HepG2 (cell line): ENCODE data around the gene DYDC2.
A peak's percentile ranks its signal among the peaks of the same experiment; 100 is the strongest.

Experiments used
- EP300 ChIP-seq, 3 experiments: sonication (generic) in 1 of 3; formaldehyde crosslinking in 1 of 3; IDR thresholded peaks; 2 replicates each; pipeline versions ENCODE4 v1.5.1 to v1.6.1; 2011 to 2020; ENCODE audit warnings: low read depth in 2 of 3, low read length in 2 of 3, borderline replicate concordance in 1 of 3, improper control_type of control experiment in 1 of 3, mild to moderate bottlenecking in 1 of 3, missing genetic modification reagents in 1 of 3, moderate library complexity in 1 of 3
- GATA4 ChIP-seq: sonication (generic); IDR thresholded peaks from 2 replicates; pipeline ENCODE4 v1.6.1; 2016; ENCODE audit warnings: antibody characterized with exemption, low read depth, borderline replicate concordance
- GATAD2A ChIP-seq: IDR thresholded peaks from 2 replicates; pipeline ENCODE4 v1.6.1; 2016
- MAFG ChIP-seq: sonication (generic); formaldehyde crosslinking; IDR thresholded peaks from 2 replicates; pipeline ENCODE4 v1.5.1; 2020; ENCODE audit warnings: mild to moderate bottlenecking, missing genetic modification reagents
- NR2F2 ChIP-seq: IDR thresholded peaks from 2 replicates; pipeline ENCODE4 v1.6.1; 2012; ENCODE audit warnings: low read depth, inconsistent platforms, borderline replicate concordance
- SUZ12 ChIP-seq: fragments of 150-350 bp; IDR thresholded peaks from 2 replicates; pipeline ENCODE4 v1.6.1; 2014; ENCODE audit warnings: low read depth, low read length
- YY1 ChIP-seq: IDR thresholded peaks from 2 replicates; pipeline ENCODE4 v1.6.1; 2011; ENCODE audit warnings: low read length, low read depth, moderate library complexity, mild to moderate bottlenecking; ENCODE audit not compliant: insufficient read depth, insufficient replicate concordance
- ZNF256 ChIP-seq: sonication (generic); formaldehyde crosslinking; conservative IDR thresholded peaks from 2 replicates; pipeline ENCODE4 v1.4.0; 2020; ENCODE audit warnings: missing genetic modification reagents
- TF ChIP-seq, protein P1 (sequence below): sonication (generic); formaldehyde crosslinking; IDR thresholded peaks from 2 replicates; pipeline ENCODE4 v1.5.0; 2020; ENCODE audit warnings: mild to moderate bottlenecking, missing genetic modification reagents, moderate library complexity
- TF ChIP-seq, protein P2 (sequence below), 2 experiments: sonication (generic) in 1 of 2; formaldehyde crosslinking in 1 of 2; IDR thresholded peaks; 2 replicates each; pipeline versions ENCODE4 v1.4.0 to v1.6.1; 2018 to 2020; ENCODE audit warnings: missing genetic modification reagents in 2 of 2, borderline replicate concordance in 1 of 2, low read depth in 1 of 2, mild to moderate bottlenecking in 1 of 2, missing biosample characterization in 1 of 2
- TF ChIP-seq, protein P3 (sequence below): IDR thresholded peaks from 2 replicates; pipeline ENCODE4 v1.6.1; 2016; ENCODE audit warnings: low read depth, borderline replicate concordance
- TF ChIP-seq, protein P4 (sequence below): sonication (generic); formaldehyde crosslinking; IDR thresholded peaks from 2 replicates; pipeline ENCODE4 v1.5.0; 2020; ENCODE audit warnings: missing genetic modification reagents
- TF ChIP-seq, protein P5 (sequence below), 2 experiments: IDR thresholded peaks; 2 replicates each; pipeline ENCODE4 v1.6.1; 2011 to 2012; ENCODE audit warnings: low read length in 2 of 2, borderline replicate concordance in 1 of 2, low read depth in 1 of 2, mild to moderate bottlenecking in 1 of 2, moderate library complexity in 1 of 2
- TF ChIP-seq, protein P6 (sequence below): sonication (generic); formaldehyde crosslinking; IDR thresholded peaks from 2 replicates; pipeline ENCODE4 v1.4.0; 2020; ENCODE audit warnings: missing genetic modification reagents

DNA sequence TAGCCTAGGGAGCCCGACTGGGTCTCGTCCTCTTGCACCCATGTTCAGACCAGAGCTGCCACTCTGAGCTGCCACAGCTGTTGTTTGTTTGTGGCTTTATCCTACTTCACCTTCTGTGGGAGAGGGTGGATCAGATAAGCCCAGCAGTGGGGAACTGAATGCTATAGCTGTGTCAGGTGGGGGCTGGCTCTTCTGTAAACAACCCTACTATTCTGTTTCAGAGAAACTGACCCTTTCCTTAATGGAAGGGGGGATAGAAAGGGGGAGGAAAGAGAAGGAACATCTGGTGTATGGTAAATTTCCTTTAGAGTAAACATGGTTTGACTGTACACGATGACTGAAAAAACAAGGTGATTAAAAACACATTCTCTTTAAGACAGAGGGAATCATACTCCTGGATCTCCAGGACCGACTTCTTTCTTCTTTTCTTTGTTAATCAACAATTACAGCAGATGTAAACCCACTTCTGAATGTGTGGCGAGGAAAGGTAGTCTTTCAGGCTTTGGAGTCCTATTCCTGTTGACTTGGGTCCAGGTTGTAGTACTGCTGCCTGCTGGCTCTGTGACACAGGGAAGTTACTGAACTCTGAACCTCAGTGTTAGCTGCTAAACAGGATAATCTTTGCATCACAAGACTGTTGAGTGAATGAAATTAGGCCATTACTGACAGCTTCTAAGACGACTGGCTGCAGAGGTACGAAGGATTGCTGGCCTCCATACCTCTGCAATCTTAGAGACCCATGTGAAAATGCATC, 57.7 kb downstream of the DYDC2 start:
- TF ChIP-seq ZNF256 (no peak), MAFG (CRISPR knock-in tag) (no peak), SUZ12 (no peak), GATA4 (no peak), GATAD2A (CRISPR knock-in tag) (peak; percentile 78), EP300 (IDR thresholded peaks at IDR 0.05; ENCODE audit: low read depth in 2 of 2, low read length in 2 of 2) (no peak), EP300 (CRISPR knock-in tag; IDR thresholded peaks at IDR 0.05; ENCODE audit: borderline replicate concordance) (no peak), YY1 (no peak), NR2F2 (no peak)
- TF ChIP-seq, protein P1, sequence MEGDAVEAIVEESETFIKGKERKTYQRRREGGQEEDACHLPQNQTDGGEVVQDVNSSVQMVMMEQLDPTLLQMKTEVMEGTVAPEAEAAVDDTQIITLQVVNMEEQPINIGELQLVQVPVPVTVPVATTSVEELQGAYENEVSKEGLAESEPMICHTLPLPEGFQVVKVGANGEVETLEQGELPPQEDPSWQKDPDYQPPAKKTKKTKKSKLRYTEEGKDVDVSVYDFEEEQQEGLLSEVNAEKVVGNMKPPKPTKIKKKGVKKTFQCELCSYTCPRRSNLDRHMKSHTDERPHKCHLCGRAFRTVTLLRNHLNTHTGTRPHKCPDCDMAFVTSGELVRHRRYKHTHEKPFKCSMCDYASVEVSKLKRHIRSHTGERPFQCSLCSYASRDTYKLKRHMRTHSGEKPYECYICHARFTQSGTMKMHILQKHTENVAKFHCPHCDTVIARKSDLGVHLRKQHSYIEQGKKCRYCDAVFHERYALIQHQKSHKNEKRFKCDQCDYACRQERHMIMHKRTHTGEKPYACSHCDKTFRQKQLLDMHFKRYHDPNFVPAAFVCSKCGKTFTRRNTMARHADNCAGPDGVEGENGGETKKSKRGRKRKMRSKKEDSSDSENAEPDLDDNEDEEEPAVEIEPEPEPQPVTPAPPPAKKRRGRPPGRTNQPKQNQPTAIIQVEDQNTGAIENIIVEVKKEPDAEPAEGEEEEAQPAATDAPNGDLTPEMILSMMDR = no peak
- TF ChIP-seq, protein P2, sequence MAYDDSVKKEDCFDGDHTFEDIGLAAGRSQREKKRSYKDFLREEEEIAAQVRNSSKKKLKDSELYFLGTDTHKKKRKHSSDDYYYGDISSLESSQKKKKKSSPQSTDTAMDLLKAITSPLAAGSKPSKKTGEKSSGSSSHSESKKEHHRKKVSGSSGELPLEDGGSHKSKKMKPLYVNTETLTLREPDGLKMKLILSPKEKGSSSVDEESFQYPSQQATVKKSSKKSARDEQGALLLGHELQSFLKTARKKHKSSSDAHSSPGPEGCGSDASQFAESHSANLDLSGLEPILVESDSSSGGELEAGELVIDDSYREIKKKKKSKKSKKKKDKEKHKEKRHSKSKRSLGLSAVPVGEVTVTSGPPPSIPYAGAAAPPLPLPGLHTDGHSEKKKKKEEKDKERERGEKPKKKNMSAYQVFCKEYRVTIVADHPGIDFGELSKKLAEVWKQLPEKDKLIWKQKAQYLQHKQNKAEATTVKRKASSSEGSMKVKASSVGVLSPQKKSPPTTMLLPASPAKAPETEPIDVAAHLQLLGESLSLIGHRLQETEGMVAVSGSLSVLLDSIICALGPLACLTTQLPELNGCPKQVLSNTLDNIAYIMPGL (CRISPR knock-in tag; IDR thresholded peaks at IDR 0.05; ENCODE audit: borderline replicate concordance in 1 of 2, low read depth in 1 of 2) = 0 out of 4 replicates have a peak, but pooled peaks of 1 of the 2 experiments have one; percentile 27
- TF ChIP-seq, protein P3, sequence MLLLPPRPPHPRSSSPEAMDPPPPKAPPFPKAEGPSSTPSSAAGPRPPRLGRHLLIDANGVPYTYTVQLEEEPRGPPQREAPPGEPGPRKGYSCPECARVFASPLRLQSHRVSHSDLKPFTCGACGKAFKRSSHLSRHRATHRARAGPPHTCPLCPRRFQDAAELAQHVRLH (CRISPR knock-in tag) = no peak
- TF ChIP-seq, protein P4, sequence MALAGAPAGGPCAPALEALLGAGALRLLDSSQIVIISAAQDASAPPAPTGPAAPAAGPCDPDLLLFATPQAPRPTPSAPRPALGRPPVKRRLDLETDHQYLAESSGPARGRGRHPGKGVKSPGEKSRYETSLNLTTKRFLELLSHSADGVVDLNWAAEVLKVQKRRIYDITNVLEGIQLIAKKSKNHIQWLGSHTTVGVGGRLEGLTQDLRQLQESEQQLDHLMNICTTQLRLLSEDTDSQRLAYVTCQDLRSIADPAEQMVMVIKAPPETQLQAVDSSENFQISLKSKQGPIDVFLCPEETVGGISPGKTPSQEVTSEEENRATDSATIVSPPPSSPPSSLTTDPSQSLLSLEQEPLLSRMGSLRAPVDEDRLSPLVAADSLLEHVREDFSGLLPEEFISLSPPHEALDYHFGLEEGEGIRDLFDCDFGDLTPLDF (CRISPR knock-in tag) = no peak
- TF ChIP-seq, protein P5, sequence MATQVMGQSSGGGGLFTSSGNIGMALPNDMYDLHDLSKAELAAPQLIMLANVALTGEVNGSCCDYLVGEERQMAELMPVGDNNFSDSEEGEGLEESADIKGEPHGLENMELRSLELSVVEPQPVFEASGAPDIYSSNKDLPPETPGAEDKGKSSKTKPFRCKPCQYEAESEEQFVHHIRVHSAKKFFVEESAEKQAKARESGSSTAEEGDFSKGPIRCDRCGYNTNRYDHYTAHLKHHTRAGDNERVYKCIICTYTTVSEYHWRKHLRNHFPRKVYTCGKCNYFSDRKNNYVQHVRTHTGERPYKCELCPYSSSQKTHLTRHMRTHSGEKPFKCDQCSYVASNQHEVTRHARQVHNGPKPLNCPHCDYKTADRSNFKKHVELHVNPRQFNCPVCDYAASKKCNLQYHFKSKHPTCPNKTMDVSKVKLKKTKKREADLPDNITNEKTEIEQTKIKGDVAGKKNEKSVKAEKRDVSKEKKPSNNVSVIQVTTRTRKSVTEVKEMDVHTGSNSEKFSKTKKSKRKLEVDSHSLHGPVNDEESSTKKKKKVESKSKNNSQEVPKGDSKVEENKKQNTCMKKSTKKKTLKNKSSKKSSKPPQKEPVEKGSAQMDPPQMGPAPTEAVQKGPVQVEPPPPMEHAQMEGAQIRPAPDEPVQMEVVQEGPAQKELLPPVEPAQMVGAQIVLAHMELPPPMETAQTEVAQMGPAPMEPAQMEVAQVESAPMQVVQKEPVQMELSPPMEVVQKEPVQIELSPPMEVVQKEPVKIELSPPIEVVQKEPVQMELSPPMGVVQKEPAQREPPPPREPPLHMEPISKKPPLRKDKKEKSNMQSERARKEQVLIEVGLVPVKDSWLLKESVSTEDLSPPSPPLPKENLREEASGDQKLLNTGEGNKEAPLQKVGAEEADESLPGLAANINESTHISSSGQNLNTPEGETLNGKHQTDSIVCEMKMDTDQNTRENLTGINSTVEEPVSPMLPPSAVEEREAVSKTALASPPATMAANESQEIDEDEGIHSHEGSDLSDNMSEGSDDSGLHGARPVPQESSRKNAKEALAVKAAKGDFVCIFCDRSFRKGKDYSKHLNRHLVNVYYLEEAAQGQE (IDR thresholded peaks at IDR 0.05; ENCODE audit: borderline replicate concordance in 1 of 2, low read depth in 1 of 2, low read length in 2 of 2) = no peak
- TF ChIP-seq, protein P6, sequence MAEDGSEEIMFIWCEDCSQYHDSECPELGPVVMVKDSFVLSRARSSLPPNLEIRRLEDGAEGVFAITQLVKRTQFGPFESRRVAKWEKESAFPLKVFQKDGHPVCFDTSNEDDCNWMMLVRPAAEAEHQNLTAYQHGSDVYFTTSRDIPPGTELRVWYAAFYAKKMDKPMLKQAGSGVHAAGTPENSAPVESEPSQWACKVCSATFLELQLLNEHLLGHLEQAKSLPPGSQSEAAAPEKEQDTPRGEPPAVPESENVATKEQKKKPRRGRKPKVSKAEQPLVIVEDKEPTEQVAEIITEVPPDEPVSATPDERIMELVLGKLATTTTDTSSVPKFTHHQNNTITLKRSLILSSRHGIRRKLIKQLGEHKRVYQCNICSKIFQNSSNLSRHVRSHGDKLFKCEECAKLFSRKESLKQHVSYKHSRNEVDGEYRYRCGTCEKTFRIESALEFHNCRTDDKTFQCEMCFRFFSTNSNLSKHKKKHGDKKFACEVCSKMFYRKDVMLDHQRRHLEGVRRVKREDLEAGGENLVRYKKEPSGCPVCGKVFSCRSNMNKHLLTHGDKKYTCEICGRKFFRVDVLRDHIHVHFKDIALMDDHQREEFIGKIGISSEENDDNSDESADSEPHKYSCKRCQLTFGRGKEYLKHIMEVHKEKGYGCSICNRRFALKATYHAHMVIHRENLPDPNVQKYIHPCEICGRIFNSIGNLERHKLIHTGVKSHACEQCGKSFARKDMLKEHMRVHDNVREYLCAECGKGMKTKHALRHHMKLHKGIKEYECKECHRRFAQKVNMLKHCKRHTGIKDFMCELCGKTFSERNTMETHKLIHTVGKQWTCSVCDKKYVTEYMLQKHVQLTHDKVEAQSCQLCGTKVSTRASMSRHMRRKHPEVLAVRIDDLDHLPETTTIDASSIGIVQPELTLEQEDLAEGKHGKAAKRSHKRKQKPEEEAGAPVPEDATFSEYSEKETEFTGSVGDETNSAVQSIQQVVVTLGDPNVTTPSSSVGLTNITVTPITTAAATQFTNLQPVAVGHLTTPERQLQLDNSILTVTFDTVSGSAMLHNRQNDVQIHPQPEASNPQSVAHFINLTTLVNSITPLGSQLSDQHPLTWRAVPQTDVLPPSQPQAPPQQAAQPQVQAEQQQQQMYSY (CRISPR knock-in tag) = no peak
